K562 (cell line): Measurements from ENCODE around the gene CORT. TPM values are rescaled to one million over a fixed set of nuclear protein-coding genes. Genes with fewer than 3 reads are reported as not detected.
A peak's percentile ranks its signal among the peaks of the same experiment; 100 is the strongest.

Experiments
- CBX1 ChIP-seq: sonication (generic); IDR thresholded peaks from 2 replicates; pipeline ENCODE4 v1.6.1; 2016; ENCODE audit warnings: antibody characterized with exemption, low read depth, mild to moderate bottlenecking
- CTBP1 ChIP-seq: fragments of 450-650 bp; IDR thresholded peaks from 2 replicates; pipeline ENCODE4 v1.6.1; 2016; ENCODE audit warnings: borderline replicate concordance
- E2F4 ChIP-seq: sonication (generic); formaldehyde crosslinking; IDR thresholded peaks from 2 replicates; pipeline ENCODE4 v1.8.0; 2022; ENCODE audit warnings: mild to moderate bottlenecking, low read depth, missing genetic modification reagents
- FOXK1 ChIP-seq: sonication (generic); formaldehyde crosslinking; IDR thresholded peaks from 2 replicates; pipeline ENCODE4 v1.8.0; 2022; ENCODE audit warnings: missing genetic modification reagents, mild to moderate bottlenecking, borderline replicate concordance
- HOXB6 ChIP-seq: fragments of 250-450 bp; sonication (Bioruptor Pico); IDR thresholded peaks from 2 replicates; pipeline ENCODE4 v1.5.1; 2022; ENCODE audit warnings: mild to moderate bottlenecking, borderline replicate concordance
- MYNN ChIP-seq, 2 experiments: sonication (generic); formaldehyde crosslinking in 1 of 2; IDR thresholded peaks; 2 replicates each; pipeline versions ENCODE4 v1.5.0 to v1.6.1; 2016 to 2020; ENCODE audit warnings: antibody characterized with exemption in 1 of 2, missing genetic modification reagents in 1 of 2
- NFIX ChIP-seq: fragments of 250-450 bp; sonication (Bioruptor Pico); IDR thresholded peaks from 2 replicates; pipeline ENCODE4 v1.4.0; 2020; ENCODE audit warnings: low read depth, mild to moderate bottlenecking, moderate library complexity
- PHTF2 ChIP-seq: fragments of 250-450 bp; sonication (Bioruptor Pico); IDR thresholded peaks from 2 replicates; pipeline ENCODE4 v1.5.0; 2021; ENCODE audit warnings: mild to moderate bottlenecking
- POLR2B ChIP-seq: fragments of 450-650 bp; IDR thresholded peaks from 2 replicates; pipeline ENCODE4 v1.6.1; 2018; ENCODE audit warnings: low read depth; ENCODE audit not compliant: partially characterized antibody
- XRCC3 ChIP-seq: fragments of 450-650 bp; IDR thresholded peaks from 2 replicates; pipeline ENCODE4 v1.6.1; 2017; ENCODE audit warnings: mild to moderate bottlenecking, moderate library complexity
- ZBTB34 ChIP-seq: fragments of 250-450 bp; sonication (Bioruptor Pico); IDR thresholded peaks from 2 replicates; pipeline ENCODE4 v1.8.0; 2021; ENCODE audit warnings: mild to moderate bottlenecking, moderate library complexity
- ZKSCAN3 ChIP-seq: fragments of 250-450 bp; sonication (Bioruptor Pico); IDR thresholded peaks from 2 replicates; pipeline ENCODE4 v1.4.0; 2020
- polyA plus RNA-seq, 8 experiments: library from polyadenylated mRNA; depleted of rRNA in 4 of 8; stranded (reverse) in 5 of 8; unstranded in 3 of 8; fragments of >200 nt; fragmentation: Nextera tagmentation in 2 of 8; fragmentation: Illumina TruSeq in 1 of 8; extraction: Ambion mirVana in 2 of 8; extraction: Trizol in 1 of 8; gene quantifications; 2 replicates each; pipeline versions ENCODE4 v1.2.1 to v1.2.3, GENCODE V29; 2011 to 2014; ENCODE audit warnings: inconsistent platforms in 1 of 8, missing spikeins in 1 of 8
- total RNA-seq, 7 experiments: library from RNA; depleted of rRNA in 6 of 7; stranded (reverse); fragments of >200 nt in 6 of 7; fragmentation: Illumina TruSeq in 2 of 7; extraction: Trizol in 2 of 7; gene quantifications; 2 replicates each; pipeline versions ENCODE4 v1.2.1 to v1.2.3, GENCODE V29; 2011 to 2021; ENCODE audit warnings: low replicate concordance in 1 of 7
- TF ChIP-seq, protein P1 (sequence below): sonication (generic); IDR thresholded peaks from 2 replicates; pipeline ENCODE4 v1.6.1; 2016
- TF ChIP-seq, protein P2 (sequence below): fragments of 250-450 bp; sonication (Bioruptor Pico); IDR thresholded peaks from 2 replicates; pipeline ENCODE4 v1.8.0; 2022; ENCODE audit warnings: moderate library complexity, mild to moderate bottlenecking, inconsistent platforms
- TF ChIP-seq, protein P3 (sequence below), 3 experiments: fragments of 200-800 bp in 1 of 3; fragments of 250-450 bp in 1 of 3; fragments of 450-650 bp in 1 of 3; sonication (Bioruptor Pico) in 1 of 3; sonication (Bioruptor generic) in 1 of 3; formaldehyde crosslinking in 1 of 3; IDR thresholded peaks; 2 replicates each; pipeline versions ENCODE4 v1.6.1 to v1.8.0; 2016 to 2022; ENCODE audit warnings: mild to moderate bottlenecking in 2 of 3, missing genetic modification characterization in 2 of 3, missing compliant biosample characterization in 1 of 3, moderate library complexity in 1 of 3
- TF ChIP-seq, protein P4 (sequence below): sonication (generic); formaldehyde crosslinking; IDR thresholded peaks from 2 replicates; pipeline ENCODE4 v1.8.0; 2022; ENCODE audit warnings: missing genetic modification reagents, mild to moderate bottlenecking, moderate library complexity, borderline replicate concordance

CORT gene
- total and polyA plus RNA-seq, 9 of the 15 experiments (the other 6 are each of a cell fraction or from before 2014, with no cell fraction given), result 0.08 to 0.54 (median 0.13) TPM; not detected in 5

DNA sequence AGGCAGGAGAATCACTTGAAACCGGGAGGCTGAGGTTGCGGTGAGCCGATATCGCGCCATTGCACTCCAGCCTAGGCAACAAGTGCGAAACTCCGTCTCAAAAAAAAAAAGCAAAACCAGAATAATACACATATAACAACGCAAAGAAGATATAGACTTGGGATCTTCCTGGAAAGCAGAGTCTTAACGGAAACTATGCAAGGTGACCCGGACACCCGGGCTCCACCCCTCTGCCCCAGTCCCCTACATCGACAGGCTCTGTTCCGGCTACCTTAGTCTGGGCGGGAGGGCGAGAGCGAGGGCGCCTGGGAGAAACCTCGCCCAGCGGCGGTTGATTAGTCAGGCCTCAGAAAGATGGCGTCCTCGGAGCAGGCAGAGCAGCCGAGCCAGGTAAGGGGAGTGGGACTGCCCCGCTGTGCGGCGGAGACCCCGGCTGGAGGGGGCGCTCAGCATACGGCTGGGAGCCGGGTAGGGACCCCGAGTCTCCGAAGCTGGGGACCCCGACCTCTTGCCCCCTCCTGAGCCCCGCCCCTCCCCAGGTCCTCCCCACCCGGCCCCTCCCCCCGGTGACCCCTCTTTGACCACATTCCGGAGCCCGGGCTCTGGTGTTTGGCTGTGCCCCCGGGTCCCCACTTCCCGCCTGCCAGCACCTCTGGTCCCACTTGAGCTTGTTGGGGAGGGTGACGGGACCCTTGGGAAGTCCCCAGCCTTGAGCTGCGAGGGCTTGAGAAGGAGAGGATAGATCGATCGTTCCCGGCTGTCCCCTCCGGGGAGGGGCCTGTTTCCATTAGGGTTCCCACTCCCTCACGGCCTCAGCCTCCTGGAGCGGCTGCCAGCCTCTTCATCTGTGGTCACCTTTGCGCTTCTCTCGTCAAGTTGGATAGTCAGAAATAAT, 25.0 kb downstream of the CORT start, which contains the start of gene PEX14 (continued):
- TF ChIP-seq ZBTB34, result no peak
- peak; percentile 72 for TF ChIP-seq POLR2B
- no peak for TF ChIP-seq FOXK1 (CRISPR knock-in tag)
- no peak for TF ChIP-seq MYNN (IDR thresholded peaks at IDR 0.05)
- TF ChIP-seq MYNN (CRISPR knock-in tag; IDR thresholded peaks at IDR 0.05), result no peak
- TF ChIP-seq, protein P1, sequence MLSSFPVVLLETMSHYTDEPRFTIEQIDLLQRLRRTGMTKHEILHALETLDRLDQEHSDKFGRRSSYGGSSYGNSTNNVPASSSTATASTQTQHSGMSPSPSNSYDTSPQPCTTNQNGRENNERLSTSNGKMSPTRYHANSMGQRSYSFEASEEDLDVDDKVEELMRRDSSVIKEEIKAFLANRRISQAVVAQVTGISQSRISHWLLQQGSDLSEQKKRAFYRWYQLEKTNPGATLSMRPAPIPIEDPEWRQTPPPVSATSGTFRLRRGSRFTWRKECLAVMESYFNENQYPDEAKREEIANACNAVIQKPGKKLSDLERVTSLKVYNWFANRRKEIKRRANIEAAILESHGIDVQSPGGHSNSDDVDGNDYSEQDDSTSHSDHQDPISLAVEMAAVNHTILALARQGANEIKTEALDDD, result no peak
- TF ChIP-seq CTBP1, result peak; percentile 15; the same call in 1 of the 2 replicates
- TF ChIP-seq, protein P2, sequence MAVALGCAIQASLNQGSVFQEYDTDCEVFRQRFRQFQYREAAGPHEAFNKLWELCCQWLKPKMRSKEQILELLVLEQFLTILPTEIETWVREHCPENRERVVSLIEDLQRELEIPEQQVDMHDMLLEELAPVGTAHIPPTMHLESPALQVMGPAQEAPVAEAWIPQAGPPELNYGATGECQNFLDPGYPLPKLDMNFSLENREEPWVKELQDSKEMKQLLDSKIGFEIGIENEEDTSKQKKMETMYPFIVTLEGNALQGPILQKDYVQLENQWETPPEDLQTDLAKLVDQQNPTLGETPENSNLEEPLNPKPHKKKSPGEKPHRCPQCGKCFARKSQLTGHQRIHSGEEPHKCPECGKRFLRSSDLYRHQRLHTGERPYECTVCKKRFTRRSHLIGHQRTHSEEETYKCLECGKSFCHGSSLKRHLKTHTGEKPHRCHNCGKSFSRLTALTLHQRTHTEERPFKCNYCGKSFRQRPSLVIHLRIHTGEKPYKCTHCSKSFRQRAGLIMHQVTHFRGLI (CRISPR knock-in tag), result peak; percentile 33; the same call in 1 of the 2 replicates
- TF ChIP-seq ZKSCAN3 (CRISPR knock-in tag), result no peak
- TF ChIP-seq, protein P3, sequence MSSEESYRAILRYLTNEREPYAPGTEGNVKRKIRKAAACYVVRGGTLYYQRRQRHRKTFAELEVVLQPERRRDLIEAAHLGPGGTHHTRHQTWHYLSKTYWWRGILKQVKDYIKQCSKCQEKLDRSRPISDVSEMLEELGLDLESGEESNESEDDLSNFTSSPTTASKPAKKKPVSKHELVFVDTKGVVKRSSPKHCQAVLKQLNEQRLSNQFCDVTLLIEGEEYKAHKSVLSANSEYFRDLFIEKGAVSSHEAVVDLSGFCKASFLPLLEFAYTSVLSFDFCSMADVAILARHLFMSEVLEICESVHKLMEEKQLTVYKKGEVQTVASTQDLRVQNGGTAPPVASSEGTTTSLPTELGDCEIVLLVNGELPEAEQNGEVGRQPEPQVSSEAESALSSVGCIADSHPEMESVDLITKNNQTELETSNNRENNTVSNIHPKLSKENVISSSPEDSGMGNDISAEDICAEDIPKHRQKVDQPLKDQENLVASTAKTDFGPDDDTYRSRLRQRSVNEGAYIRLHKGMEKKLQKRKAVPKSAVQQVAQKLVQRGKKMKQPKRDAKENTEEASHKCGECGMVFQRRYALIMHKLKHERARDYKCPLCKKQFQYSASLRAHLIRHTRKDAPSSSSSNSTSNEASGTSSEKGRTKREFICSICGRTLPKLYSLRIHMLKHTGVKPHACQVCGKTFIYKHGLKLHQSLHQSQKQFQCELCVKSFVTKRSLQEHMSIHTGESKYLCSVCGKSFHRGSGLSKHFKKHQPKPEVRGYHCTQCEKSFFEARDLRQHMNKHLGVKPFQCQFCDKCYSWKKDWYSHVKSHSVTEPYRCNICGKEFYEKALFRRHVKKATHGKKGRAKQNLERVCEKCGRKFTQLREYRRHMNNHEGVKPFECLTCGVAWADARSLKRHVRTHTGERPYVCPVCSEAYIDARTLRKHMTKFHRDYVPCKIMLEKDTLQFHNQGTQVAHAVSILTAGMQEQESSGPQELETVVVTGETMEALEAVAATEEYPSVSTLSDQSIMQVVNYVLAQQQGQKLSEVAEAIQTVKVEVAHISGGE (CRISPR knock-in tag; IDR thresholded peaks at IDR 0.05), result no peak; a peak in 1 of 6 replicates
- no peak for TF ChIP-seq HOXB6
- TF ChIP-seq E2F4 (CRISPR knock-in tag), result no peak
- no peak; the same call in 1 of the 2 replicates for TF ChIP-seq CBX1
- no peak for TF ChIP-seq NFIX
- TF ChIP-seq XRCC3, result no peak
- TF ChIP-seq, protein P4, sequence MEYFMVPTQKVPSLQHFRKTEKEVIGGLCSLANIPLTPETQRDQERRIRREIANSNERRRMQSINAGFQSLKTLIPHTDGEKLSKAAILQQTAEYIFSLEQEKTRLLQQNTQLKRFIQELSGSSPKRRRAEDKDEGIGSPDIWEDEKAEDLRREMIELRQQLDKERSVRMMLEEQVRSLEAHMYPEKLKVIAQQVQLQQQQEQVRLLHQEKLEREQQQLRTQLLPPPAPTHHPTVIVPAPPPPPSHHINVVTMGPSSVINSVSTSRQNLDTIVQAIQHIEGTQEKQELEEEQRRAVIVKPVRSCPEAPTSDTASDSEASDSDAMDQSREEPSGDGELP (CRISPR knock-in tag), result peak; percentile 79; the same call in 1 of the 2 replicates
- no peak for TF ChIP-seq PHTF2
